HepG2 (cell line): Measurements from ENCODE around the gene MAP1B. TPM values are rescaled to one million over a fixed set of nuclear protein-coding genes. Genes with fewer than 3 reads are reported as not detected.

Source experiments
- ATAC-seq: fragments of 200-7000 bp; cut with Tn5 transposase; 3 replicates; pipeline ENCODE4 v1.9.1; 2020; ENCODE audit warnings: mild to moderate bottlenecking, moderate library complexity
- BruUV-seq: library from RNA; stranded (reverse); fragments of 400-500 nt; replicated peaks from 2 replicates; lab custom pipeline; 2021; lab: Mats Ljungman, UMichigan
- CTCF ChIA-PET: fragments of 300-600 bp; formaldehyde crosslinking; extraction: SDS; loops from one replicate; lab custom pipeline; 2021; ENCODE audit warnings: low total read pairs, inconsistent platforms, low intra/inter-chr PET ratio; lab: Yijun Ruan, JAX
- POLR2A ChIA-PET: fragments of 350-600 bp; sonication (Branson Sonifier 250); formaldehyde crosslinking; loops from one replicate; lab custom pipeline; 2020; ENCODE audit warnings: antibody characterized with exemption, inconsistent platforms; lab: Yijun Ruan, JAX
- DNase-seq: peaks from one replicate; pipeline ENCODE4 v3.0.0-alpha.2; 2015; ENCODE audit warnings: low spot score
- FAIRE-seq: peaks from 3 replicates; lab custom pipeline; 2011; peaks lifted over from hg19 to GRCh38; lab: Jason Lieb, UNC
- H2AFZ ChIP-seq: one replicate; pipeline ENCODE4 v1.6.1; 2011; ENCODE audit warnings: low read length, inconsistent platforms
- H3K27ac ChIP-seq: fragments of 300-600 bp; 3 replicates; pipeline ENCODE4 v1.8.0; 2011; ENCODE audit warnings: mixed run types, mild to moderate bottlenecking, mixed read lengths, low read length, inconsistent platforms; ENCODE audit not compliant: insufficient read depth; ENCODE audit errors: extremely low read length
- H3K27me3 ChIP-seq, 2 experiments: fragments of 200-600 bp in 1 of 2; 2 replicates in 1 of 2; 3 replicates in 1 of 2; pipeline versions ENCODE4 v1.6.0 to v1.8.0; 2011; ENCODE audit warnings: low read length in 2 of 2, mild to moderate bottlenecking in 2 of 2, moderate library complexity in 2 of 2, inconsistent platforms in 1 of 2; ENCODE audit not compliant: insufficient read depth in 2 of 2, control insufficient read depth in 1 of 2
- H3K36me3 ChIP-seq, 2 experiments: fragments of 200-600 bp in 1 of 2; replicated peaks in 1 of 2; 2 replicates in 1 of 2; 3 replicates in 1 of 2; pipeline versions ENCODE4 v1.5.1 to v1.8.0; 2011; ENCODE audit warnings: low read length in 2 of 2, inconsistent platforms in 1 of 2; ENCODE audit not compliant: insufficient read depth in 2 of 2, control insufficient read depth in 1 of 2
- H3K4me1 ChIP-seq: 2 replicates; pipeline ENCODE4 v1.5.1; 2012; ENCODE audit warnings: low read length, inconsistent platforms; ENCODE audit not compliant: insufficient read depth
- H3K4me2 ChIP-seq: 2 replicates; pipeline ENCODE4 v1.6.0; 2011; ENCODE audit warnings: low read depth, low read length, inconsistent platforms
- H3K4me3 ChIP-seq, 3 experiments: fragments of 200-600 bp in 1 of 3; sonication (generic), shearing (Covaris generic) in 1 of 3; replicated peaks in 1 of 3; 2 replicates each; pipeline ENCODE4 v1.5.1; 2011 to 2016; ENCODE audit warnings: low read length in 3 of 3, inconsistent platforms in 2 of 3, low read depth in 2 of 3, mild to moderate bottlenecking in 2 of 3, control low read depth in 1 of 3, mixed read lengths in 1 of 3; ENCODE audit not compliant: insufficient read depth in 1 of 3
- H3K79me2 ChIP-seq: one replicate; pipeline ENCODE4 v1.6.1; 2011; ENCODE audit warnings: low read length, inconsistent platforms; ENCODE audit not compliant: insufficient read depth
- H3K9ac ChIP-seq: 2 replicates; pipeline ENCODE4 v1.6.0; 2011; ENCODE audit warnings: mild to moderate bottlenecking, low read depth, low read length, inconsistent platforms; ENCODE audit not compliant: insufficient read depth
- H3K9me3 ChIP-seq: 2 replicates; pipeline ENCODE4 v1.5.1; 2012; ENCODE audit warnings: mild to moderate bottlenecking, low read length
- H4K20me1 ChIP-seq: 2 replicates; pipeline ENCODE4 v1.6.0; 2011; ENCODE audit warnings: inconsistent platforms, mild to moderate bottlenecking, low read length, moderate library complexity; ENCODE audit not compliant: insufficient read depth
- HNRNPL ChIP-seq: fragments of 200-400 bp; formaldehyde crosslinking; IDR thresholded peaks from 2 replicates; pipeline ENCODE4 v1.6.1; 2017; ENCODE audit warnings: mild to moderate bottlenecking, low read depth, low read length
- IRF9 ChIP-seq: sonication (generic); formaldehyde crosslinking; IDR thresholded peaks from 2 replicates; pipeline ENCODE4 v1.8.0; 2022; ENCODE audit warnings: missing genetic modification reagents, mild to moderate bottlenecking, borderline replicate concordance
- RARG ChIP-seq: sonication (generic); formaldehyde crosslinking; IDR thresholded peaks from 2 replicates; pipeline ENCODE4 v1.4.0; 2020; ENCODE audit warnings: low read depth, mild to moderate bottlenecking, missing genetic modification reagents
- SALL1 ChIP-seq: sonication (generic); formaldehyde crosslinking; IDR thresholded peaks from 2 replicates; pipeline ENCODE4 v1.8.0; 2022; ENCODE audit warnings: mild to moderate bottlenecking, missing genetic modification reagents
- SP5 ChIP-seq: IDR thresholded peaks from 2 replicates; pipeline ENCODE4 v1.6.1; 2016; ENCODE audit warnings: low read depth, borderline replicate concordance
- TCF7 ChIP-seq: sonication (generic); IDR thresholded peaks from 2 replicates; pipeline ENCODE4 v1.6.1; 2016; ENCODE audit warnings: antibody characterized with exemption, low read depth
- TCF7L2 ChIP-seq: IDR thresholded peaks from 2 replicates; pipeline ENCODE4 v1.6.1; 2011; ENCODE audit warnings: mild to moderate bottlenecking, low read depth, low read length, moderate library complexity
- ZNF570 ChIP-seq: sonication (generic); formaldehyde crosslinking; IDR thresholded peaks from 2 replicates; pipeline ENCODE4 v1.4.0; 2020; ENCODE audit warnings: mild to moderate bottlenecking, missing genetic modification reagents, borderline replicate concordance
- ZNF770 ChIP-seq: sonication (generic); formaldehyde crosslinking; IDR thresholded peaks from 2 replicates; pipeline ENCODE4 v1.5.0; 2020; ENCODE audit warnings: mild to moderate bottlenecking, missing genetic modification reagents
- ZNF790 ChIP-seq: sonication (generic); formaldehyde crosslinking; IDR thresholded peaks from 2 replicates; pipeline ENCODE4 v1.8.0; 2022; ENCODE audit warnings: missing genetic modification reagents, mild to moderate bottlenecking, borderline replicate concordance
- WGBS: methylation state at CpG from one replicate; pipeline ENCODE4 v1.1.6; 2017; ENCODE audit warnings: low lambda C conversion rate; 5-methylcytosine and 5-hydroxymethylcytosine counted together
- in situ Hi-C: cut with HindIII; loops from 2 replicates; pipeline ENCODE4 v1.10.0; 2017; ENCODE audit warnings: low pct_unique_long_range_greater_than_20kb; ENCODE audit not compliant: extremely low pct_ligation_motif_present
- intact Hi-C: fragments of 100-400 bp; cut with micrococcal nuclease; formaldehyde crosslinking; loops from one replicate; pipeline ENCODE4 v1.10.0; 2022; ENCODE audit not compliant: unreplicated experiment
- polyA plus RNA-seq, 8 experiments: library from polyadenylated mRNA; depleted of rRNA in 3 of 8; stranded (reverse) in 7 of 8; unstranded in 1 of 8; fragments of >200 nt; fragmentation: Illumina TruSeq in 4 of 8; extraction: Trizol in 4 of 8; gene quantifications; 2 replicates each; pipeline versions ENCODE4 v1.2.1 to v1.2.3, GENCODE V29; 2011 to 2016; ENCODE audit warnings: low read depth in 4 of 8, missing spikeins in 1 of 8, mixed read lengths in 1 of 8; ENCODE audit not compliant: insufficient read depth in 1 of 8
- total RNA-seq, 5 experiments: library from RNA; depleted of rRNA; stranded (reverse); fragments of >200 nt; fragmentation: Illumina TruSeq; extraction: Trizol; gene quantifications; 2 replicates each; pipeline ENCODE4 v1.2.3, GENCODE V29; 2016; ENCODE audit warnings: low read depth in 1 of 5
- TF ChIP-seq, protein P1 (sequence below): sonication (generic); formaldehyde crosslinking; IDR thresholded peaks from 2 replicates; pipeline ENCODE4 v1.9.0; 2021; ENCODE audit warnings: missing genetic modification reagents, mild to moderate bottlenecking, borderline replicate concordance

Gene MAP1B
- total and polyA plus RNA-seq, 2 of the 13 experiments (the other 11 are each of a cell fraction or from before 2014, with no cell fraction given), result 3.3 to 6.2 TPM

GRCh38 chr5:72228960-72229359, 121.7 kb downstream of the MAP1B start (continued):
- no peak for TF ChIP-seq IRF9 (CRISPR knock-in tag)
- no peak for TF ChIP-seq SALL1
- no peak for TF ChIP-seq ZNF770 (CRISPR knock-in tag)
- TF ChIP-seq, all 625 proteins: peak for 0

DNA sequence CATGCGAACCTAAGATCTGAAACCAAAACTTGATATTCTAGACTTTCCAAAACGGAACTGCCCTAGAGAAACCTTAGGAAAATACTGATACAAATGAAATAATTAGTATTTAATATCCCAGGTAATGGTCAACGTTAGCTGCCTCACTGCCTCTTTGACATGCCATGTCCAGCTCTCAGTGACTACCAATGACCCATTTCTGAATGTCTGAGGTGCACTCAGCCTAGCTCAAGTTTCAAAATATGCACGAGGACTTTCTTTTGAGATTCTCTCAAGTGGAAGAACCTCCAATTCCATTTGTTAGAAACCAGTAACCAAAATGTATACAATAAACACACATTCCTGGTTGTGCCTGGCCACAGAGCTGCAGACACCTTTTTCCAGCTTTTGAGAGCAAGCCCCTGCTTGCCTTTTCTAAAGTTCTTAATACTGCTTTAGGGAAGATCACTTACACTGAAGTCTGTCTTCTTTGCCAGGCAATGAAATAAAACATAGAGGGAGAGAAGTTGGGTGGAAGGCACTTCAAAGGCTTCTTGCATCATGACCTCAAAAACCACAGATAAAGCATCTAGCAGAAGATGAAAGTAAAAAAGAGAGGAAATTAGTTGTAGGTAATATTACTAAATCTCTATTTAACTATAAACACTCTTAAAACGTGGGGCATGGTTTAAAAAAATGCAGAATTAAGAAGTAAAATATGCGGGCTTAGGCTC, 124.9 kb downstream of the MAP1B start:
- no peaks in the 10 kb centered on the region for H3K9me3 ChIP-seq
- DNase-seq (no peak), FAIRE-seq (no peak), ATAC-seq (no peak)
- no TSS peak for BruUV-seq
- no peak overlapping the region for H3K4me2 ChIP-seq
- H3K4me3 ChIP-seq, result no peak overlapping the region
- H3K27ac ChIP-seq, result no peak overlapping the region
- H3K79me2 ChIP-seq, result no peaks in the 10 kb centered on the region
- no peaks in the 10 kb centered on the region for H4K20me1 ChIP-seq
- no peak overlapping the region for H2AFZ ChIP-seq
- TF ChIP-seq TCF7 (peak; percentile 32; the same call in 1 of the 2 replicates), RARG (no peak), SP5 (CRISPR knock-in tag) (no peak), ZNF790 (CRISPR knock-in tag) (no peak), ZNF570 (CRISPR knock-in tag) (no peak), TCF7L2 (peak; percentile 41; the same call in 1 of the 2 replicates), HNRNPL (no peak)
- TF ChIP-seq, protein P1, sequence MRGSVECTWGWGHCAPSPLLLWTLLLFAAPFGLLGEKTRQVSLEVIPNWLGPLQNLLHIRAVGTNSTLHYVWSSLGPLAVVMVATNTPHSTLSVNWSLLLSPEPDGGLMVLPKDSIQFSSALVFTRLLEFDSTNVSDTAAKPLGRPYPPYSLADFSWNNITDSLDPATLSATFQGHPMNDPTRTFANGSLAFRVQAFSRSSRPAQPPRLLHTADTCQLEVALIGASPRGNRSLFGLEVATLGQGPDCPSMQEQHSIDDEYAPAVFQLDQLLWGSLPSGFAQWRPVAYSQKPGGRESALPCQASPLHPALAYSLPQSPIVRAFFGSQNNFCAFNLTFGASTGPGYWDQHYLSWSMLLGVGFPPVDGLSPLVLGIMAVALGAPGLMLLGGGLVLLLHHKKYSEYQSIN, result no peak
- CTCF ChIA-PET, result no interaction called here
- no peak overlapping the region for H3K9ac ChIP-seq
- 85% methylated on average over 6 of the region's 6 CpGs for WGBS
- no peaks in the 10 kb centered on the region for H3K27me3 ChIP-seq
- POLR2A ChIA-PET, result no interaction called here
- in situ Hi-C loops (no loop called here), intact Hi-C loops (no loop called here)
- H3K36me3 ChIP-seq, result peaks cover 11 to 53% of the 10 kb centered on the region in 2 experiments
- no peaks in the 10 kb centered on the region for H3K4me1 ChIP-seq
